GM19463 (cell line): Measurements from ENCODE around the gene CCNQ.

Source experiments
- ATAC-seq: cut with Tn5 transposase; IDR thresholded peaks from one replicate; pipeline ENCODE4 v1.9.1; 2021; ENCODE audit warnings: mild to moderate bottlenecking, moderate library complexity; ENCODE audit not compliant: unreplicated experiment

CCNQ gene

GRCh38 chrX:153599192-153600031 is 473 bp upstream of the CCNQ start:
- peak; percentile 82 for ATAC-seq

- no peak for ATAC-seq
Observed at GRCh38 chrX:153596981-153597750, 1.8 kb downstream of the CCNQ start.

GRCh38 chrX:153595859-153596857 is 2.8 kb downstream of the CCNQ start:
- no peak for ATAC-seq

- ATAC-seq, result no peak
Observed at GRCh38 chrX:153595387-153595786, 3.6 kb downstream of the CCNQ start.

GRCh38 chrX:153593811-153594500 is 5.0 kb downstream of the CCNQ start:
- no peak for ATAC-seq

- no peak for ATAC-seq
Observed at GRCh38 chrX:153592966-153593688, 5.8 kb downstream of the CCNQ start.

GRCh38 chrX:153592091-153592833 is 6.7 kb downstream of the CCNQ start:
- ATAC-seq, result no peak

- ATAC-seq, result no peak
Observed at GRCh38 chrX:153590961-153591956, 7.7 kb downstream of the CCNQ start.

GRCh38 chrX:153588782-153589446 is 10.0 kb downstream of the CCNQ start:
- no peak for ATAC-seq

- ATAC-seq, result no peak
Observed at GRCh38 chrX:153588021-153588781, 10.7 kb downstream of the CCNQ start.

GRCh38 chrX:153587342-153587741 is 11.6 kb downstream of the CCNQ start:
- no peak for ATAC-seq

GRCh38 chrX:153585827-153586226 is 13.1 kb downstream of the CCNQ start:
- no peak for ATAC-seq

- ATAC-seq, result no peak
Observed at GRCh38 chrX:153583433-153583832, 15.5 kb downstream of the CCNQ start.

GRCh38 chrX:153582896-153583295 is 16.0 kb downstream of the CCNQ start:
- ATAC-seq, result peak; percentile 100

- no peak for ATAC-seq
Observed at GRCh38 chrX:153580700-153581386, 18.1 kb downstream of the CCNQ start.

- ATAC-seq, result no peak
Observed at GRCh38 chrX:153578889-153579288, 20.1 kb downstream of the CCNQ start.
